ENCODE data around the gene GAL3ST3. TPM values are rescaled to one million over a fixed set of nuclear protein-coding genes. Genes with fewer than 3 reads are reported as not detected.
A peak's percentile ranks its signal among the peaks of the same experiment; 100 is the strongest.

The GAL3ST3 gene
- total and polyA plus RNA-seq, 9 donors, result 0.08 to 3.3 (median 0.48) TPM; not detected in 4

GRCh38 chr11:66022401-66023185, 26.4 kb downstream of the GAL3ST3 start:
- WGBS, 3 donors, result 15 to 21% (median 15%) methylated on average over 46 of the region's 46 CpGs
- Histone ChIP-seq H3K36me3 (no peaks in the 10 kb centered on the region), H3K27ac (no peak overlapping the region), H3K4me1 (ENCODE audit: insufficient read depth) (no peaks in the 10 kb centered on the region), H3K27me3 (no peaks in the 10 kb centered on the region), H3K9me3 (no peaks in the 10 kb centered on the region), H3K4me3 (no peak overlapping the region)
- DNase-seq, result peak; percentile 50 to 84 (median 70)
- intact Hi-C loops (cut with DNase I), result no loop called here
- no peak for TF ChIP-seq POLR2A (IDR thresholded peaks at IDR 0.05)
- TF ChIP-seq CTCF (IDR thresholded peaks at IDR 0.05), result peak; percentile 80 to 90 (median 80)
- no peak for TF ChIP-seq EP300 (IDR thresholded peaks at IDR 0.05)

- H3K27ac ChIP-seq, result no peak overlapping the region
- DNase-seq, result no peak
- 81 to 83% (median 81%) methylated on average over 25 of the region's 25 CpGs for WGBS, 3 donors
- intact Hi-C loops (cut with DNase I), result no loop called here
- no peaks in the 10 kb centered on the region for H3K4me1 ChIP-seq (ENCODE audit: insufficient read depth)
- no peaks in the 10 kb centered on the region for H3K9me3 ChIP-seq
- H3K27me3 ChIP-seq, result no peaks in the 10 kb centered on the region
- no peak overlapping the region for H3K4me3 ChIP-seq
- TF ChIP-seq POLR2A (IDR thresholded peaks at IDR 0.05), result no peak
- no peaks in the 10 kb centered on the region for H3K36me3 ChIP-seq
Observed at GRCh38 chr11:66020618-66021357, 28.2 kb downstream of the GAL3ST3 start.

GRCh38 chr11:66020212-66020611, 28.7 kb downstream of the GAL3ST3 start:
- DNase-seq, result no peak
- Histone ChIP-seq H3K27me3 (no peaks in the 10 kb centered on the region), H3K27ac (no peak overlapping the region), H3K4me1 (ENCODE audit: insufficient read depth) (no peaks in the 10 kb centered on the region), H3K36me3 (no peaks in the 10 kb centered on the region), H3K4me3 (no peak overlapping the region), H3K9me3 (no peaks in the 10 kb centered on the region)
- WGBS, 3 donors, result 44 to 46% (median 45%) methylated on average over 8 of the region's 8 CpGs
- TF ChIP-seq EP300 (IDR thresholded peaks at IDR 0.05), result no peak
- TF ChIP-seq POLR2A (IDR thresholded peaks at IDR 0.05), result no peak
- TF ChIP-seq CTCF (IDR thresholded peaks at IDR 0.05), result no peak
- intact Hi-C loops (cut with DNase I), result no loop called here

- 67 to 75% (median 71%) methylated on average over 4 of the region's 4 CpGs for WGBS, 3 donors
- H3K9me3 ChIP-seq, result no peaks in the 10 kb centered on the region
- TF ChIP-seq EP300 (IDR thresholded peaks at IDR 0.05) (no peak), POLR2A (IDR thresholded peaks at IDR 0.05) (no peak), CTCF (IDR thresholded peaks at IDR 0.05) (no peak)
- intact Hi-C loops (cut with DNase I), result no loop called here
- no peak overlapping the region for H3K4me3 ChIP-seq
- H3K27me3 ChIP-seq, result no peaks in the 10 kb centered on the region
- H3K27ac ChIP-seq, result no peak overlapping the region
- no peak for DNase-seq
- H3K4me1 ChIP-seq (ENCODE audit: insufficient read depth), result no peaks in the 10 kb centered on the region
- no peaks in the 10 kb centered on the region for H3K36me3 ChIP-seq
Observed at GRCh38 chr11:66017321-66017720, 31.6 kb downstream of the GAL3ST3 start.

GRCh38 chr11:66016793-66017177, 32.2 kb downstream of the GAL3ST3 start:
- Histone ChIP-seq H3K27ac (no peak overlapping the region), H3K9me3 (no peaks in the 10 kb centered on the region), H3K4me3 (no peak overlapping the region), H3K27me3 (no peaks in the 10 kb centered on the region), H3K36me3 (no peaks in the 10 kb centered on the region), H3K4me1 (ENCODE audit: insufficient read depth) (no peaks in the 10 kb centered on the region)
- intact Hi-C loops (cut with DNase I), result no loop called here
- no peak for DNase-seq
- 85 to 88% (median 88%) methylated on average over 10 of the region's 10 CpGs for WGBS, 3 donors
- no peak for TF ChIP-seq POLR2A (IDR thresholded peaks at IDR 0.05)
- no peak for TF ChIP-seq EP300 (IDR thresholded peaks at IDR 0.05)
- TF ChIP-seq CTCF (IDR thresholded peaks at IDR 0.05), result no peak

Measured in ovary (tissue), 9 donors.